ENCODE data around the gene AMY2A.
"Not testable (repeated sequence)": the region's sequence is repeated elsewhere in the genome, so short reads cannot be mapped to it uniquely, and the experiment has no call there.

DNA sequence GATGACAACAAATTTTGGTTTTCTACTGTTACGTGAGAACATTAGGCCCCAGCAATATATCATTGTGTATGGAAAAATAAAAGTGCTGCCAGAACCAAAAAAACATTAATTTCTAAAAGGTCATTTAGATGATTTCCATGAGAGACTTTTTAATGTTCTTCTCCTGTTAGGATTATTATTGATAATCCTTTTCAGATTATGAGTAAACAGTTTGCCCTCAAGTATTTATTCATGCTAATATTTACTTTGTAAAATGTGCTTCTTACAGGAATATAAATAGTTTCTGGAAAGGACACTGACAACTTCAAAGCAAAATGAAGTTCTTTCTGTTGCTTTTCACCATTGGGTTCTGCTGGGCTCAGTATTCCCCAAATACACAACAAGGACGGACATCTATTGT is 45.9 kb upstream of the AMY2A start, which contains the start of gene AMY2B:
- TF ChIP-seq YY1 (IDR thresholded peaks at IDR 0.05; ENCODE audit: insufficient read depth, insufficient read length); ZNF274 (IDR thresholded peaks at IDR 0.05; ENCODE audit: low read depth, low read length); SUZ12 (IDR thresholded peaks at IDR 0.05; ENCODE audit: extremely low read depth, insufficient read depth, insufficient read length): not testable (repeated sequence)

Data from NT2/D1 (cell line).